Upper lobe of right lung (tissue), 1 donor: Measurements from ENCODE around the gene PTPRCAP. TPM values are rescaled to one million over a fixed set of nuclear protein-coding genes. Genes with fewer than 3 reads are reported as not detected.

Experiments used
- ATAC-seq: fragments of 200-7000 bp; cut with Tn5 transposase; one replicate; pipeline ENCODE4 v1.9.1; 2020; ENCODE audit warnings: mild to moderate bottlenecking, moderate library complexity
- DNase-seq: peaks from one replicate; pipeline ENCODE4 v3.0.0-alpha.2; 2020
- H3K27ac ChIP-seq: fragments of 200-600 bp; one replicate; pipeline ENCODE4 v1.8.0; 2022
- H3K27me3 ChIP-seq: fragments of 200-600 bp; one replicate; pipeline ENCODE4 v1.8.0; 2022; ENCODE audit warnings: mild to moderate bottlenecking
- H3K36me3 ChIP-seq: fragments of 200-600 bp; one replicate; pipeline ENCODE4 v1.8.0; 2022
- H3K4me1 ChIP-seq: fragments of 200-600 bp; one replicate; pipeline ENCODE4 v1.8.0; 2022
- H3K4me3 ChIP-seq: fragments of 200-600 bp; one replicate; pipeline ENCODE4 v1.8.0; 2022; ENCODE audit warnings: mild to moderate bottlenecking
- H3K9me3 ChIP-seq: fragments of 200-600 bp; one replicate; pipeline ENCODE4 v1.8.0; 2022
- intact Hi-C: fragments of 100-400 bp; cut with DNase I; formaldehyde crosslinking; loops from one replicate; pipeline ENCODE4 v1.11.0; 2022
- total RNA-seq: library from RNA; stranded (reverse); fragmentation: NEBNext Ultra II Directional; extraction: Animal tissue kit (Norgen Biotek cat#: 25700); gene quantifications from one replicate; pipeline ENCODE4 v1.2.1, GENCODE V29; 2021
- TF ChIP-seq, protein P1 (sequence below): fragments of 200-600 bp; IDR thresholded peaks from one replicate; pipeline ENCODE4 v1.8.0; 2022; ENCODE audit warnings: antibody characterized with exemption
- donor health status: DM: no; HTN: yes; CAD: no; lungs with severe emphysema.

Gene PTPRCAP
- total RNA-seq, 1 donor from 2014 or later: 17.7 TPM

- H3K4me3 ChIP-seq: no peak overlapping the region
- ATAC-seq: no peak
- H3K36me3 ChIP-seq: peaks cover 10% of the 10 kb centered on the region
- no peaks in the 10 kb centered on the region for H3K27me3 ChIP-seq
- H3K9me3 ChIP-seq: no peaks in the 10 kb centered on the region
- TF ChIP-seq, protein P1, sequence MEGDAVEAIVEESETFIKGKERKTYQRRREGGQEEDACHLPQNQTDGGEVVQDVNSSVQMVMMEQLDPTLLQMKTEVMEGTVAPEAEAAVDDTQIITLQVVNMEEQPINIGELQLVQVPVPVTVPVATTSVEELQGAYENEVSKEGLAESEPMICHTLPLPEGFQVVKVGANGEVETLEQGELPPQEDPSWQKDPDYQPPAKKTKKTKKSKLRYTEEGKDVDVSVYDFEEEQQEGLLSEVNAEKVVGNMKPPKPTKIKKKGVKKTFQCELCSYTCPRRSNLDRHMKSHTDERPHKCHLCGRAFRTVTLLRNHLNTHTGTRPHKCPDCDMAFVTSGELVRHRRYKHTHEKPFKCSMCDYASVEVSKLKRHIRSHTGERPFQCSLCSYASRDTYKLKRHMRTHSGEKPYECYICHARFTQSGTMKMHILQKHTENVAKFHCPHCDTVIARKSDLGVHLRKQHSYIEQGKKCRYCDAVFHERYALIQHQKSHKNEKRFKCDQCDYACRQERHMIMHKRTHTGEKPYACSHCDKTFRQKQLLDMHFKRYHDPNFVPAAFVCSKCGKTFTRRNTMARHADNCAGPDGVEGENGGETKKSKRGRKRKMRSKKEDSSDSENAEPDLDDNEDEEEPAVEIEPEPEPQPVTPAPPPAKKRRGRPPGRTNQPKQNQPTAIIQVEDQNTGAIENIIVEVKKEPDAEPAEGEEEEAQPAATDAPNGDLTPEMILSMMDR: no peak
- peaks cover 21% of the 10 kb centered on the region for H3K4me1 ChIP-seq
- no peak overlapping the region for H3K27ac ChIP-seq
- no peak for DNase-seq
- intact Hi-C loops: no loop called here
Observed at GRCh38 chr11:67445515-67445914, 8.0 kb upstream of the PTPRCAP start.

DNA sequence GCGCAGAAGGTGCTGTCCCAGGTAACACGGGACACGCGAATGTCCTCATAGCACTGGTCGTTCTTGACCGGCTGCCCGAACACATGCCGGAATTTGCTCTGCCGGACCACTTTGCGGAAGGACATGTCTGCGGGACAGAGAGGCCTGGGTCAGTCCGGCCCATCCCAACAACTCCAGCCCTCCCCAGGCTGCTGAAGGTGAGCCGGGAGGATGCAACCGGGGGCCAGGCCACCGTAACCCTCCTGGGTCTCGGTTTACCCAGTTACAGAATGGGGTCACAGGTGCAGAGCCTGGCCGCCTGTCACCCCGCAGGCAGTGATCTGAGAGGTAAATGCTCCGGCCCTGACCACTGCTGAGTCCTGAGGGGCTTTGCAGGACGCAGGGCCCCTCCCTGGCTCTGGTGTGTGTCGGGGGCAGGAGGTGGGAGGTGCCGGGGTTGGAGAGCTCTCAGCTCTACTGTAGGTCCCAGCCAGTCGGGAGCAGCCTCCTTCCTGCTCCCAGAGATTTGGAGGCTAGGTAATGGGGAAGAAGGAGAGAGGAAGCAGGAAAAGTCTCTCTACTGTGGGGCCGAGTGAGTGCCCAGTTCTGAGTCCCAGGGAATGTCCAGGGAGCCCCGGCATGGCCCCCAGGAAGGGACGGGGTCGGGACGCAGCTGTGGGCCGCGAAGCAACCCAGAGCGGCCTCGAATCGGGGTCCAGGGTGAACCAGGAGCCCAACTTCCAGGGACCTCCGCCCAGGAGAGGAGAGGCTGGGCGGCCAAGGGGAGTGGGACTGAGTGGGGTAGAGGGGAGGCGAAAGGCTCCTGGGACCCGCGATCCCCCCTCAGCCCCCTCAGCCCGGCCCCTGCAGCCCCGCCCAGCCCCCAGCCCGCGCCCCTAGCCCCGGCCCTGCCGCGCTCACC, 5.3 kb upstream of the PTPRCAP start:
- TF ChIP-seq, protein P1: no peak
- no peaks in the 10 kb centered on the region for H3K27me3 ChIP-seq
- peak overlapping the region; percentile 94 for H3K27ac ChIP-seq
- peak overlapping the region; percentile 92 for H3K4me3 ChIP-seq
- H3K4me1 ChIP-seq: peaks cover 24% of the 10 kb centered on the region
- DNase-seq (no peak), ATAC-seq (peak; percentile 1)
- H3K36me3 ChIP-seq: peaks cover 14% of the 10 kb centered on the region
- intact Hi-C loops: no loop called here
- H3K9me3 ChIP-seq: no peaks in the 10 kb centered on the region

- H3K27ac ChIP-seq: no peak overlapping the region
- intact Hi-C loops: no loop called here
- TF ChIP-seq, protein P1: no peak
- H3K4me1 ChIP-seq: peaks cover 24% of the 10 kb centered on the region
- no peaks in the 10 kb centered on the region for H3K27me3 ChIP-seq
- no peak for DNase-seq
- no peaks in the 10 kb centered on the region for H3K9me3 ChIP-seq
- H3K36me3 ChIP-seq: peaks cover 18% of the 10 kb centered on the region
- H3K4me3 ChIP-seq: no peak overlapping the region
- no peak for ATAC-seq
Observed at GRCh38 chr11:67441731-67442351, 4.4 kb upstream of the PTPRCAP start.

DNA sequence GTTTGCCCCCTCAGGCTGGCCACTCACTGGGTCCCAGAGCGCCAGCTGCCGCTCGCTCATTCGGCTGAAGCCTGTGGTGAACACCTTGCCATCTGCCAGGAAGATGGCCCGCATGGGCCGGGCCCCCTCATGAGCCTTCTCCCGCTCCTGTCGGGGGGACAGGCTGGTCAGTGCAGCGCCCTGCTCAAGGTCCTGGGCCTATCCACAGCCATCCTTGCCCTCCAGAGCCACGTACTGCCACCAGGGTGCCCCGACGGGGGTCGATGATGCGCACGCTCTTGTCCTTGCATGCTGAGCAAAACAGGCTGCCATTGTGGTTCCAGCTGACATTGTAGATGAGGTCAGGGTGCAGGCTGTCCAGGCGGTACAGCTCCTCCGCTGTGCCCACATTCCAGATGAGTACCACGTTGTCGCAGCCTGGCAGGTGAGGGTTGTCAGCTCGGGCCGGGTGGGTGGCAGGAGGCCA, 3.6 kb upstream of the PTPRCAP start:
- TF ChIP-seq, protein P1: no peak
- DNase-seq (no peak), ATAC-seq (no peak)
- peaks cover 24% of the 10 kb centered on the region for H3K4me1 ChIP-seq
- H3K9me3 ChIP-seq: no peaks in the 10 kb centered on the region
- peaks cover 18% of the 10 kb centered on the region for H3K36me3 ChIP-seq
- H3K27me3 ChIP-seq: no peaks in the 10 kb centered on the region
- no peak overlapping the region for H3K27ac ChIP-seq
- H3K4me3 ChIP-seq: no peak overlapping the region
- intact Hi-C loops: no loop called here

DNA sequence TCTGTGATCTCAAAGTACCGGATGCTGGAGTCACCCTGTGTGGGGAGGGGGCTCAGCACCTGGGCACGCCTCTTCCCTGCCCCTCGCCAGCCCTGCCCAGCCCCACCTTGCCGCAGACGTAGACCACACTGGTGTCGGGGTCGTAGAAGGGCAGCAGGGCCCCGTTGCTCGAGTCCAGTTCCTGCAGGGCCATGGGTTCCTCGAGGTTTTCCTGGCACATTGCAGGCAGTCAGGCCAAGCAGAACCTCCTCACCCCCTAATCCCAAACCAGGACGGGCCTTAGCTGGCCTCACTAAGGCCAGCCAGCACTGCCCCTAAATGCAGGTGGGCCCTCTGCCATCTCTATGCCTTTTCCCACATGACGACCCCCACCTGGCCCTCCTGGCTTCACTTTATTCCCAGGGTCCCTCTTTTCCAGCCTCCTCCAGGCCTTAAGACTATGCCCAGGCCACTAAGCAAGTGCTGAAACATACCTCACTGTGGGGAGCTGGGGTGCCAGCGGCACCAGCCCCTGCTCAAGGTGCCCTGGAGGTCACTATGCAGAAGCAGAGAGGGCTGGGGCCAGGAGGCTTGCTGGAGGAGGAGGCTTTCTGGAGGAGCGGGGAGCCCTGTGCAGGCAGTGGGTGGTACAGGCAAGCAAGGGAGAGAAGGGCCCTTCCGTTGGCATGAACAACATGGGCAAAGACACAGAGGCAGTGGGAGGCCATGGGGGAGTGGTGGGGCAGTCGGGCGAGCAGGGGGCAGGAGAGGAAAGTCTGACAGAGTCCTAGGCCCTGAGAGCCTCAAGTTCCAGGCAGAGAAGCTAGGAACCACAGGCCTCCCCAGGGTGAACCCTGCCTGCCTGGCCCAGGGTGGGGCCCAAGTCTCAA, 3.0 kb upstream of the PTPRCAP start:
- no peak for DNase-seq
- Histone ChIP-seq H3K36me3 (peaks cover 25% of the 10 kb centered on the region), H3K4me3 (no peak overlapping the region), H3K9me3 (no peaks in the 10 kb centered on the region), H3K27ac (peak overlapping the region; percentile 65), H3K27me3 (no peaks in the 10 kb centered on the region), H3K4me1 (peaks cover 24% of the 10 kb centered on the region)
- ATAC-seq: no peak
- intact Hi-C loops: no loop called here
- TF ChIP-seq, protein P1: no peak
